OCI-LY3 (cell line): Measurements from ENCODE around the gene KRT23.
A peak's percentile ranks its signal among the peaks of the same experiment; 100 is the strongest.
"Not testable (repeated sequence)": the region's sequence is repeated elsewhere in the genome, so short reads cannot be mapped to it uniquely, and the experiment has no call there.

ENCODE experiments used
- H2AFZ ChIP-seq: fragments of 200-600, 300-600 bp; shearing (Covaris generic); 2 replicates; pipeline ENCODE4 v1.6.0; 2014; ENCODE audit warnings: antibody characterized with exemption, low read depth, low read length
- H3K27ac ChIP-seq: fragments of 200-600, 300-600 bp; sonication (generic); 2 replicates; pipeline ENCODE4 v1.5.1; 2014; ENCODE audit warnings: mild to moderate bottlenecking, low read length, moderate library complexity, mixed read lengths
- H3K27me3 ChIP-seq: fragments of 200-600, 300-600 bp; sonication (generic); 2 replicates; pipeline ENCODE4 v1.6.1; 2014; ENCODE audit warnings: low read depth, low read length, mixed read lengths
- H3K36me3 ChIP-seq: fragments of 200-600, 300-600 bp; sonication (generic); replicated peaks from 2 replicates; pipeline ENCODE3; 2014; ENCODE audit warnings: low read depth, low read length, mixed read lengths
- H3K4me1 ChIP-seq: fragments of 300-600, 200-600 bp; sonication (generic); 2 replicates; pipeline ENCODE4 v1.6.1; 2014; ENCODE audit warnings: low read length, mixed read lengths
- H3K4me2 ChIP-seq: fragments of 200-600, 300-600 bp; sonication (generic); 2 replicates; pipeline ENCODE4 v1.6.1; 2014; ENCODE audit warnings: low read length, mixed read lengths
- H3K4me3 ChIP-seq: fragments of 300-600, 200-600 bp; sonication (generic); 2 replicates; pipeline ENCODE4 v1.5.1; 2014; ENCODE audit warnings: antibody characterized with exemption, mild to moderate bottlenecking, low read length, moderate library complexity
- H3K79me2 ChIP-seq: fragments of 300-600, 200-600 bp; shearing (Covaris generic); 2 replicates; pipeline ENCODE4 v1.6.1; 2014; ENCODE audit warnings: mild to moderate bottlenecking, low read length, mixed read lengths
- H3K9ac ChIP-seq: fragments of 300-600, 200-600 bp; shearing (Covaris generic); 2 replicates; pipeline ENCODE4 v1.6.0; 2014; ENCODE audit warnings: mild to moderate bottlenecking, low read length, moderate library complexity
- H3K9me3 ChIP-seq: fragments of 200-600, 300-600 bp; shearing (Covaris generic); 2 replicates; pipeline ENCODE4 v1.6.1; 2014; ENCODE audit warnings: low read length, mixed read lengths; ENCODE audit not compliant: insufficient read depth
- H4K20me1 ChIP-seq: fragments of 200-600, 300-600 bp; sonication (generic); 2 replicates; pipeline ENCODE4 v1.6.1; 2016; ENCODE audit warnings: low read length, mixed read lengths; ENCODE audit not compliant: insufficient read depth
- EZH2phosphoT487 ChIP-seq: fragments of 200-600 bp; shearing (Covaris generic); IDR thresholded peaks from 2 replicates; pipeline ENCODE4 v1.6.1; 2018; ENCODE audit warnings: antibody characterized with exemption, mixed run types, low read depth
- TF ChIP-seq, protein P1 (sequence below): fragments of 200-600, 300-600 bp; sonication (generic); IDR thresholded peaks from 2 replicates; pipeline ENCODE4 v1.5.1; 2014; ENCODE audit warnings: antibody characterized with exemption, low read length, low read depth

KRT23 gene

GRCh38 chr17:40921026-40921425 is 16.4 kb downstream of the KRT23 start:
- Histone ChIP-seq H4K20me1 (no peaks in the 10 kb centered on the region), H3K9ac (no peak overlapping the region), H3K4me2 (no peak overlapping the region), H3K4me3 (no peak overlapping the region), H2AFZ (no peak overlapping the region), H3K9me3 (no peaks in the 10 kb centered on the region), H3K36me3 (no peaks in the 10 kb centered on the region), H3K4me1 (peaks cover 5% of the 10 kb centered on the region), H3K27ac (no peak overlapping the region), H3K27me3 (peaks cover 29% of the 10 kb centered on the region; the same call in 1 of the 2 replicates), H3K79me2 (no peaks in the 10 kb centered on the region)
- TF ChIP-seq, protein P1, sequence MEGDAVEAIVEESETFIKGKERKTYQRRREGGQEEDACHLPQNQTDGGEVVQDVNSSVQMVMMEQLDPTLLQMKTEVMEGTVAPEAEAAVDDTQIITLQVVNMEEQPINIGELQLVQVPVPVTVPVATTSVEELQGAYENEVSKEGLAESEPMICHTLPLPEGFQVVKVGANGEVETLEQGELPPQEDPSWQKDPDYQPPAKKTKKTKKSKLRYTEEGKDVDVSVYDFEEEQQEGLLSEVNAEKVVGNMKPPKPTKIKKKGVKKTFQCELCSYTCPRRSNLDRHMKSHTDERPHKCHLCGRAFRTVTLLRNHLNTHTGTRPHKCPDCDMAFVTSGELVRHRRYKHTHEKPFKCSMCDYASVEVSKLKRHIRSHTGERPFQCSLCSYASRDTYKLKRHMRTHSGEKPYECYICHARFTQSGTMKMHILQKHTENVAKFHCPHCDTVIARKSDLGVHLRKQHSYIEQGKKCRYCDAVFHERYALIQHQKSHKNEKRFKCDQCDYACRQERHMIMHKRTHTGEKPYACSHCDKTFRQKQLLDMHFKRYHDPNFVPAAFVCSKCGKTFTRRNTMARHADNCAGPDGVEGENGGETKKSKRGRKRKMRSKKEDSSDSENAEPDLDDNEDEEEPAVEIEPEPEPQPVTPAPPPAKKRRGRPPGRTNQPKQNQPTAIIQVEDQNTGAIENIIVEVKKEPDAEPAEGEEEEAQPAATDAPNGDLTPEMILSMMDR = no peak
- no peak for TF ChIP-seq EZH2phosphoT487

DNA sequence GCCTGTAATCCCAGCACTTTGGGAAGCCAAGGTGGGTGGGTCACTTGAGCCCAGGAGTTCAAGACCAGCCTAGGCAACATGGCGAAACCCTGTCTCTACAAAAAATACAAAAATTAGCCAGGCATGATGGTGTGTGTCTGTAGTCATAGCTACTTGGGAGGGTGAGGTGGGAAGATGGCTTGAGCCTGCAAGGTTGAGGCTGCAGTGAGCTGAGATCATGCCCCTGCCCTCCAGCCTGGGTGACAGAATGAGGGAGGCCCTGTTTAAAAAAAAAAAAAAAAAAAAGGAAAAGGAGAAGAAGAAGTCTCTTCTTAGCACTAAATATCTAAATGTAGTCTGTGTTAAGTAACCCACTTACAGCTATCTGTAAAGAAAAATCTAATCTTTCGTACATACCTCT is 20.3 kb downstream of the KRT23 start:
- H2AFZ ChIP-seq, H3K27ac ChIP-seq, H3K27me3 ChIP-seq, H3K4me3 ChIP-seq, H3K9ac ChIP-seq, H3K4me2 ChIP-seq, H3K9me3 ChIP-seq, H3K36me3 ChIP-seq, H3K79me2 ChIP-seq, H4K20me1 ChIP-seq: not testable (repeated sequence)
- peaks cover 23% of the 10 kb centered on the region for H3K4me1 ChIP-seq

DNA sequence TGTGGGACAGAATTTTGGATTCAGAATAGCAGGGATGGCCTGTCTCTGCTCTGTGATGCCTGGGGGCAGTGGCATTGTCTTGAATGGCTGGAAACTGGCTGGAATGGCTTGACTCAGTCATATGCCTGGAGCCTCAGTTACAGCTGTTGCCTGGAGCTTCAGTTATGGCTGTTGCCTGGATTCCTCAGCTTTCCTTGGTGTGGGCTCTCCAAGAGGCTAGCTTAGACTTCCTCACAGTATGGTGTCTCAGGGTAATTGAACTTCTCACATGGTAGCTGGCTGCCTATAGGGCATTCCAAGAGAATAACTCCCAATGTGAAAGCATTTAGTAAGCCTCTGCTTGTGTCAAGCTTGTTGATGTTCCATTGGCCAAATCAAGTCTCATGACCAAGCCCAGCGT is 21.1 kb downstream of the KRT23 start:
- 0 out of 2 replicates have a peak, but pooled peaks cover 3% of the 10 kb centered on the region for H3K27me3 ChIP-seq
- H3K4me1 ChIP-seq = peaks cover 23% of the 10 kb centered on the region
- 0 out of 2 replicates have a peak overlapping the region, but pooled peaks have one; percentile 33 for H3K4me3 ChIP-seq
- peak overlapping the region; percentile 59 for H3K4me2 ChIP-seq
- H3K27ac ChIP-seq = peak overlapping the region; percentile 61; the same call in 1 of the 2 replicates
- no peaks in the 10 kb centered on the region for H3K36me3 ChIP-seq
- H3K9ac ChIP-seq = no peak overlapping the region
- TF ChIP-seq EZH2phosphoT487 = no peak
- TF ChIP-seq, protein P1 = no peak
- no peaks in the 10 kb centered on the region for H4K20me1 ChIP-seq
- no peaks in the 10 kb centered on the region for H3K79me2 ChIP-seq
- H3K9me3 ChIP-seq = no peaks in the 10 kb centered on the region
- no peak overlapping the region for H2AFZ ChIP-seq

GRCh38 chr17:40915721-40916256 is 21.7 kb downstream of the KRT23 start:
- Histone ChIP-seq H3K79me2 (no peaks in the 10 kb centered on the region), H3K36me3 (no peaks in the 10 kb centered on the region), H3K4me2 (peak overlapping the region; percentile 59), H3K27me3 (0 out of 2 replicates have a peak, but pooled peaks cover 3% of the 10 kb centered on the region), H3K27ac (peak overlapping the region; percentile 61), H2AFZ (no peak overlapping the region), H3K4me1 (peaks cover 24% of the 10 kb centered on the region), H3K9me3 (no peaks in the 10 kb centered on the region), H3K4me3 (peak overlapping the region; percentile 33), H3K9ac (no peak overlapping the region), H4K20me1 (no peaks in the 10 kb centered on the region)
- TF ChIP-seq EZH2phosphoT487 = no peak
- TF ChIP-seq, protein P1 = no peak
